Fibroblast of skin of left biceps (primary cell): Measurements from ENCODE around the gene FARSA.
"Not testable (repeated sequence)": the region's sequence is repeated elsewhere in the genome, so short reads cannot be mapped to it uniquely, and the experiment has no call there.

Experiments
- DNase-seq, 2 experiments: peaks; one replicate each; pipeline ENCODE4 v3.0.0-alpha.2; 2013; ENCODE audit warnings: low read depth in 2 of 2

FARSA gene

GRCh38 chr19:12890787-12891552, 42.5 kb downstream of the FARSA start, which contains the start of gene GCDH:
TSS of gene GCDH (plus strand) at chr19:12891160. CDS start at chr19:12891305, 145 bp downstream.
- DNase-seq: peak; percentile 95

DNA sequence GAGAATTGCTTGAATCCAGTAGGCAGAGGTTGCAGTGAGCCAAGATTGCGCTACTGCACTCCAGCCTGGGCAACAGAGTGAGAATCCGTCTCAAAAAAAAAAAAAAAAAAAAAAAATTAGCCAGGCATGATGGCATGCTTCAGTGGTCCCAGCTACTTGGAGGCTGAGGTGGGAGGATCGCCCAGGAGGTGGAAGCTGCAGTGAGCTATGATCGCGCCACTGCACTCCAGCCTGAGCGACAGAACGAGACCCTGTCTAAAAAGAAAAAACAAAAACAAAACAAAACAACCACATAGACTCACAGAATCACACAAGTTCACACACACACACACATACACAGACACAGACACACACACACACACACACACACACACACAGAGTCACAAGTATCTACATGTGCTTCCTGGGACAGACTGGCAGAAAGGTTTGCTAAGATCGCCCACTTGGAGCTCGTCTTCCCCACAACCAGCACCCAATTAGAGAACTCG, 43.2 kb downstream of the FARSA start:
- DNase-seq: not testable (repeated sequence)

- no peak for DNase-seq
Observed at GRCh38 chr19:12888006-12888603, 45.4 kb downstream of the FARSA start.

GRCh38 chr19:12886969-12887747, 46.4 kb downstream of the FARSA start, which contains the start of gene KLF1:
TSS of gene KLF1 (minus strand) at chr19:12887201. CDS start at chr19:12887140, 61 bp downstream.
- DNase-seq: no peak

DNA sequence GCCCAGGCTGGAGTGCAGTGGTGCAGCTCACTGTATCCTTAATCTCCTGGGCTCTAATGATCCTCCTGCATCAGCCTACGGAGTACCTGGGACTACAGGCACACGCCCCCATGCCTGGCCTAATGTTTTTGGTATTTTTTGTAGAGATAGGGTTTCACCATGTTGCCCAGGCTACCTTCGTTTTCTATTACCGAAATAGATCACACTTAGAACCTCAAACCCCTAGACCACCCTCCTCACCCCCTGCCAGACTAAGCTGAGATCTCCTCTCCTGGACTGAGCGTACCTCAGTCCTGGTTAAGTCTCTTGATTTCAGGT, 46.9 kb downstream of the FARSA start:
- no peak for DNase-seq

DNA sequence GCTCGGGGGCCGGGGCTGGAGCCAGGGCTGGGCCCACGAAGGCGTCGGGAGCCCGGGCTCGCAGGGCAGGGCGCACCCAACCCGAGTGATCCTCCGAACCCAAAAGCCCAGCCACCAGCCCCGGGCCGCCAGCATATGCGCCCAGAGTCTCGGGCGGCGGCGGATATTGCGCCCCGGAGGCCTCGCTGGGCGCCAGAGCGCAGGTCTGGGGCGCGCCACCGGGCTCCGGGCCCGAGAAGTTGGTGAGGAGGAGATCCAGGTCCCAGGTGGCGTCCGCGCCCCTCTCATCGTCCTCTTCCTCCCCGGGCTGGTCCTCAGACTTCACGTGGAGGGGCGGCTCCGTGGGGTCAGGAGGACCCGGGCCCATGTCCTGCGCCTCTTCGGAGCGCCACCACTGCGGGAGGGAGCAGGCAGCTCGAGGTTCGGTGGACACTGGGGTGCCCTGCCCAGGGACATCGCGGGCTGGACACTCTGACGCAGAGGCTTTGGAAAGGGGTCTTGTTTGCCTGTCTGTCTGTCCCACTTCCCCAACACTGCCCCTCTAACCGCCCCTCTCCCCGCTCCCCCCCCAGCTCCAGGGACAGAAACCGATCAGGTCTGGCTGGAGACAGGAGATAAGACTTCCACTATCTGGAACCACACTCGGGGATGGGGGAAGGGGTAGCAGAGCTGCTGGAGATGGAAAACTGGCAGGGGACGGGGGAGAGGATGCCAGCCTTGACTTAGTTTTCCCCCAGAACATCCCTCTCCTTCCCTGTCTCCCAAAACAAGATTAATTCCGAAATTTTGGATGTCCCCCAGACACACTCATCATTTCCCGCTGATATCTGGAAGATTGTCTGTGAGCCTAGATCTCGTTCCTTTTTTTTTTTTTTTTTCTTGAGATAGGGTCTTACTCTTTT, 47.5 kb downstream of the FARSA start:
- DNase-seq: no peak

GRCh38 chr19:12884926-12885748, 48.4 kb downstream of the FARSA start:
- no peak for DNase-seq

DNA sequence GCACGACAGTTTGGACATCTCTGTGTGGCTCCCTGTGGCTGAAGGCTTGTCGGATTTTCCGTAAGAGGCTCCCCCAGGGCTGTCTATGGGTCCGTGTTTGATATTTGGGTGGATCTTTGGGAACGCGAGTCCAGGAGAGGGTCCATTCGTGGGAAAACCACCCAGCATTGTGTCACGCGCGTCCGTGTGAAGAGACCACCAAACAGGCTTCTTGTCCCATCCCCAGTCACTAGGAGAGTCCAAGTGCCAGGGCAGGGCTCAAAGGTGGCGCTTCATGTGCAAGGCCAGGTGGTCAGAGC, 48.9 kb downstream of the FARSA start:
- DNase-seq: no peak

DNA sequence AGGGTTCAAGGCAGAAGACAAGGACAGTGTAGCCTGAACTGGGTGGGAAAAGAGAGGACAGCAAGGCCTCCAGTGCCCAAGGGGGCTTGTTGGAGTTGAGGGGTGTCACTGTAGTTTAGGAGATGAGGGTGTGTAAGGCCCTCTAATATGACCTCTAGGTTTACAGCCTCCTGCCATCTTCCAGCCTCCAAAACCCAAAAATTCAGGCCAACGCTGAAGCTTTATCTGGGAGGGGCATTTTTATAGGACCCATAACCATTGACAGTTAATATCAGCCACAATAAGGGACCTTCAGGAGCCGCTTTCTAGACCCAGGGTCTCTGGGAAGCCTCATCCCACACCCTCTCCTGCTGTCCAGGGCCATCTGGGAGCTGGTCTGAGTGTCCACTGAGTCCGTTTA, 49.3 kb downstream of the FARSA start:
- no peak for DNase-seq

GRCh38 chr19:12882589-12882988, 50.9 kb downstream of the FARSA start:
- DNase-seq: no peak

- DNase-seq: peak; percentile 61 to 63
Observed at GRCh38 chr19:12881172-12881808, 52.2 kb downstream of the FARSA start, which contains the start of gene DNASE2. TSS of gene DNASE2 (minus strand) at chr19:12881449. CDS start at chr19:12881375, 74 bp downstream.

DNA sequence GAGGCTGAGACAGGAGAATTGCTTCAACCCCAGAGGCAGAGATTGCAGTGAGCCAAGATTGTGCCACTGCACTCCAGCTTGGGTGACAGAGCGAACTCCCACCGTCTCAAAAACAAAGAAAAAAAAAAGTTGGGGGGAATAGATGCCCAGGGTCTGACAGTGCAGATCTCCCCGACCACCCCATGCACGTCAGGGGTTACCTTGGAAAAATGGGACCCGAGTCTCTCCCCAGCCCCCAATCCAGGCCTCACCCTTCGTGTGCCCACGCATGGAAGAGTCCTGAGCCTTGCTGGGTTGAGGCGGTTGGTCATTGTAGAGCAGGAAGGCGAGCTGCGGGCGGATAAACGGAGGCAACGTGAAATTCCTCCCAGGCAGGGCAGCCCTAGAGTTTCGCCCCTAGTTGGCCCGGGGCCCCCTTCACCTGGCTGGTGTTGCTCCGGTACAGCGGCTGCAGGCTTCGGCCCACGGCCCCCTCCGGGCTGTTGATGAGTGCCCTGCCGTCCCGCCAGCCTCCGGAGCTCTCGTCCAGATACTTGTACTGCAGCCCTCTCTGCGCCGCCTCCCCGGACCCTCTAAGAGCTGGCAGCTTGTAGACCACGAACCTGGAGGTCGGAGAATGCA, 52.9 kb downstream of the FARSA start:
- no peak for DNase-seq

DNA sequence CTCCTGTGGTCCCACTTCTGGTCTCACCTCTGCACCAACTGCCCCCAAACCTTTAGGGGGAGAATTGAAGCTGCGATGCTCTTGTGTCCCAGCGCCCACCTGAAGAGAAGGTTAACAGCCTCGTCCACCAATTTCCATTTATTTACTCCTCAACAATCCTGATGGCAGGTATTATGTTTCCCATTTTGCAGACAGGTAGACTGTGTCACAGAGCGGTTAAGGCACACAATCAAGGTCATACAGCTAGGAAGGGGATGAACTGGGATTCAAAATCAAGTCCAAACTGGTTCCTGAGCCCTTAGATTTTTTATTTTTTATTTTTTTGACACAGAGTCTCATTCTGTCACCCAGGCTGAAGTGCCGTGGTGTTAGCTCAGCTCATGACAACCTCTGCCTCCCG, 58.4 kb downstream of the FARSA start:
- DNase-seq: no peak

GRCh38 chr19:12873891-12874745, 59.4 kb downstream of the FARSA start:
- DNase-seq: no peak

- no peak for DNase-seq
Observed at GRCh38 chr19:12872941-12873890, 60.3 kb downstream of the FARSA start.
